A673 (cell line): Measurements from ENCODE around the gene PIGL.

Experiments used
- CTCF ChIP-seq: fragments of 300-800, 200-600 bp; sonication (generic); conservative IDR thresholded peaks from 2 replicates; pipeline ENCODE4 v1.5.1; 2017; ENCODE audit warnings: low read depth, mild to moderate bottlenecking, antibody characterized with exemption, low read length, moderate library complexity, mixed read lengths
- EZH2 ChIP-seq: fragments of 200-600 bp; sonication (generic); IDR thresholded peaks from 2 replicates; pipeline ENCODE4 v1.6.1; 2017; ENCODE audit warnings: borderline replicate concordance, low read depth, mild to moderate bottlenecking, mixed read lengths, antibody characterized with exemption, low read length; ENCODE audit not compliant: poor library complexity, severe bottlenecking

- TF ChIP-seq EZH2, result no peak
- TF ChIP-seq CTCF, result peak; percentile 96
These were observed 146.9 kb downstream of the PIGL start for GRCh38 chr17:16363749-16364536.
